RKO (cell line): ENCODE data around the gene C4BPA.

Source experiments
- DNase-seq: peaks from one replicate; pipeline ENCODE4 v3.0.0-alpha.2; 2016; ENCODE audit warnings: low spot score

The C4BPA gene

GRCh38 chr1:207124389-207124788 lies 20.4 kb downstream of the C4BPA start:
- no peak for DNase-seq

GRCh38 chr1:207128336-207128921 lies 24.4 kb downstream of the C4BPA start:
- DNase-seq, result no peak

- DNase-seq, result no peak
These were observed 25.0 kb downstream of the C4BPA start for GRCh38 chr1:207129053-207129452.

- no peak for DNase-seq
These were observed 26.4 kb downstream of the C4BPA start for GRCh38 chr1:207130252-207131036.

GRCh38 chr1:207131163-207131562 lies 27.1 kb downstream of the C4BPA start:
- DNase-seq, result no peak

GRCh38 chr1:207134581-207134980 lies 30.5 kb downstream of the C4BPA start:
- no peak for DNase-seq

- no peak for DNase-seq
These were observed 35.6 kb downstream of the C4BPA start for GRCh38 chr1:207139616-207140015.

GRCh38 chr1:207140536-207140935 lies 36.5 kb downstream of the C4BPA start:
- peak; percentile 72 for DNase-seq

GRCh38 chr1:207145401-207146058 lies 41.5 kb downstream of the C4BPA start:
- DNase-seq, result no peak

- no peak for DNase-seq
These were observed 47.9 kb downstream of the C4BPA start for GRCh38 chr1:207151920-207152319.

- DNase-seq, result peak; percentile 1
These were observed 48.9 kb downstream of the C4BPA start for GRCh38 chr1:207152792-207153468.

- no peak for DNase-seq
These were observed 51.0 kb downstream of the C4BPA start for GRCh38 chr1:207155028-207155427.

GRCh38 chr1:207156095-207156494 lies 52.1 kb downstream of the C4BPA start:
- DNase-seq, result no peak

GRCh38 chr1:207156826-207157225 lies 52.8 kb downstream of the C4BPA start:
- DNase-seq, result no peak

GRCh38 chr1:207164086-207164485 lies 60.1 kb downstream of the C4BPA start:
- no peak for DNase-seq

- no peak for DNase-seq
These were observed 68.3 kb downstream of the C4BPA start for GRCh38 chr1:207172321-207172720.

- no peak for DNase-seq
These were observed 68.9 kb downstream of the C4BPA start for GRCh38 chr1:207172885-207173284.

- no peak for DNase-seq
These were observed 69.4 kb downstream of the C4BPA start for GRCh38 chr1:207173396-207173795.

GRCh38 chr1:207174913-207175312 lies 70.9 kb downstream of the C4BPA start:
- no peak for DNase-seq

GRCh38 chr1:207179036-207179435 lies 75.0 kb downstream of the C4BPA start:
- DNase-seq, result no peak

GRCh38 chr1:207181847-207182246 lies 77.8 kb downstream of the C4BPA start:
- no peak for DNase-seq

GRCh38 chr1:207186503-207186902 lies 82.5 kb downstream of the C4BPA start:
- DNase-seq, result no peak

- no peak for DNase-seq
These were observed 84.9 kb downstream of the C4BPA start for GRCh38 chr1:207188901-207189300.
